ENCODE results near the gene IMP4.

IMP4 gene

GRCh38 chr2:130307850-130308249 is 34.8 kb upstream of the IMP4 start:
- TF ChIP-seq CTCF (conservative IDR thresholded peaks at IDR 0.05; ENCODE audit: low read depth, low read length), result no peak
- DNase-seq (ENCODE audit: low read depth), result no peak
- H3K4me3 ChIP-seq (ENCODE audit: low read length), result no peak overlapping the region

GRCh38 chr2:130310881-130311280 is 31.8 kb upstream of the IMP4 start:
- no peak for TF ChIP-seq CTCF (conservative IDR thresholded peaks at IDR 0.05; ENCODE audit: low read depth, low read length)
- DNase-seq (ENCODE audit: low read depth), result no peak
- H3K4me3 ChIP-seq (ENCODE audit: low read length), result no peak overlapping the region

- no peak for DNase-seq (ENCODE audit: low read depth)
- TF ChIP-seq CTCF (conservative IDR thresholded peaks at IDR 0.05; ENCODE audit: low read depth, low read length), result no peak
Measured at GRCh38 chr2:130313812-130314334, 28.8 kb upstream of the IMP4 start.

GRCh38 chr2:130314377-130314776 is 28.3 kb upstream of the IMP4 start:
- no peak for TF ChIP-seq CTCF (conservative IDR thresholded peaks at IDR 0.05; ENCODE audit: low read depth, low read length)
- no peak for DNase-seq (ENCODE audit: low read depth)
- no peak overlapping the region for H3K4me3 ChIP-seq (ENCODE audit: low read length)

More at GRCh38 chr2:130313812-130314334, 28.8 kb upstream of the IMP4 start:
- no peak overlapping the region for H3K4me3 ChIP-seq (ENCODE audit: low read length)

- no peak for TF ChIP-seq CTCF (conservative IDR thresholded peaks at IDR 0.05; ENCODE audit: low read depth, low read length)
- DNase-seq (ENCODE audit: low read depth), result no peak
- no peak overlapping the region for H3K4me3 ChIP-seq (ENCODE audit: low read length)
Measured at GRCh38 chr2:130316596-130316995, 26.1 kb upstream of the IMP4 start.

- no peak overlapping the region for H3K4me3 ChIP-seq (ENCODE audit: low read length)
- DNase-seq (ENCODE audit: low read depth), result no peak
- no peak for TF ChIP-seq CTCF (conservative IDR thresholded peaks at IDR 0.05; ENCODE audit: low read depth, low read length)
Measured at GRCh38 chr2:130318906-130319305, 23.8 kb upstream of the IMP4 start.

GRCh38 chr2:130319536-130319935 is 23.2 kb upstream of the IMP4 start:
- TF ChIP-seq CTCF (conservative IDR thresholded peaks at IDR 0.05; ENCODE audit: low read depth, low read length), result no peak
- no peak for DNase-seq (ENCODE audit: low read depth)

More at GRCh38 chr2:130319536-130319935, 23.2 kb upstream of the IMP4 start:
- H3K4me3 ChIP-seq (ENCODE audit: low read length), result no peak overlapping the region

Measured in retinal pigment epithelial cell (primary cell).